ENCODE data around the gene GPR155.

The GPR155 gene

GRCh38 chr2:174512345-174512744 is 25.5 kb upstream of the GPR155 start:
- no peak overlapping the region for H3K4me3 Mint-ChIP-seq
- peaks cover 1% of the 10 kb centered on the region for H3K27me3 Mint-ChIP-seq (ENCODE audit: low read depth)
- peaks cover 56% of the 10 kb centered on the region for H3K9me3 Mint-ChIP-seq
- no peak overlapping the region for H3K27ac Mint-ChIP-seq
- H3K36me3 Mint-ChIP-seq (ENCODE audit: low read depth) = peaks cover 14% of the 10 kb centered on the region
- H3K4me1 Mint-ChIP-seq = no peaks in the 10 kb centered on the region
- TF ChIP-seq CTCF (IDR thresholded peaks at IDR 0.05; ENCODE audit: unreplicated experiment in 3 of 3) = no peak

- H3K4me1 Mint-ChIP-seq = no peaks in the 10 kb centered on the region
- peaks cover 18% of the 10 kb centered on the region for H3K36me3 Mint-ChIP-seq (ENCODE audit: low read depth)
- no peak for TF ChIP-seq CTCF (IDR thresholded peaks at IDR 0.05; ENCODE audit: unreplicated experiment in 3 of 3)
- peaks cover 5% of the 10 kb centered on the region for H3K27me3 Mint-ChIP-seq (ENCODE audit: low read depth)
- H3K4me3 Mint-ChIP-seq = no peak overlapping the region
- no peak overlapping the region for H3K27ac Mint-ChIP-seq
- H3K9me3 Mint-ChIP-seq = peaks cover 61% of the 10 kb centered on the region
Measured at GRCh38 chr2:174511580-174512260, 24.9 kb upstream of the GPR155 start.

- H3K27ac Mint-ChIP-seq = no peak overlapping the region
- H3K4me1 Mint-ChIP-seq = no peaks in the 10 kb centered on the region
- no peak overlapping the region for H3K4me3 Mint-ChIP-seq
- H3K36me3 Mint-ChIP-seq (ENCODE audit: low read depth) = peaks cover 18% of the 10 kb centered on the region
- peaks cover 62% of the 10 kb centered on the region for H3K9me3 Mint-ChIP-seq
- H3K27me3 Mint-ChIP-seq (ENCODE audit: low read depth) = peaks cover 5% of the 10 kb centered on the region
- no peak for TF ChIP-seq CTCF (IDR thresholded peaks at IDR 0.05; ENCODE audit: unreplicated experiment in 3 of 3)
Measured at GRCh38 chr2:174510583-174511189, 23.9 kb upstream of the GPR155 start.

- Mint-ChIP-seq H3K36me3 (ENCODE audit: low read depth) (peaks cover 4% of the 10 kb centered on the region), H3K27ac (no peak overlapping the region), H3K4me1 (no peaks in the 10 kb centered on the region), H3K27me3 (ENCODE audit: low read depth) (peaks cover 5% of the 10 kb centered on the region), H3K4me3 (no peak overlapping the region), H3K9me3 (peaks cover 22% of the 10 kb centered on the region)
- no peak for TF ChIP-seq CTCF (IDR thresholded peaks at IDR 0.05; ENCODE audit: unreplicated experiment in 3 of 3)
Measured at GRCh38 chr2:174503161-174503809, 16.5 kb upstream of the GPR155 start.

- Mint-ChIP-seq H3K27me3 (ENCODE audit: low read depth) (no peaks in the 10 kb centered on the region), H3K4me1 (no peaks in the 10 kb centered on the region), H3K4me3 (no peak overlapping the region), H3K36me3 (ENCODE audit: low read depth) (no peaks in the 10 kb centered on the region), H3K9me3 (no peaks in the 10 kb centered on the region), H3K27ac (peak overlapping the region in 1 of 3 experiments; percentile 50)
- TF ChIP-seq CTCF (IDR thresholded peaks at IDR 0.05; ENCODE audit: unreplicated experiment in 3 of 3) = no peak
Measured at GRCh38 chr2:174499371-174499770, 12.5 kb upstream of the GPR155 start.

Data from nephron (organoid).